Lower lobe of right lung (tissue), 2 donors: ENCODE results near the gene GPT2. TPM values are rescaled to one million over a fixed set of nuclear protein-coding genes. Genes with fewer than 3 reads are reported as not detected.

ENCODE experiments used
- ATAC-seq, 2 donors: fragments of 200-7000 bp; cut with Tn5 transposase; one replicate each; pipeline ENCODE4 v1.9.1; 2020 to 2022; ENCODE audit warnings: mild to moderate bottlenecking in 2 of 2, moderate library complexity in 2 of 2
- DNase-seq: peaks from one replicate; pipeline ENCODE4 v3.0.0-alpha.2; 2020
- H3K27ac ChIP-seq: fragments of 200-600 bp; one replicate; pipeline ENCODE4 v1.8.0; 2022
- H3K27me3 ChIP-seq: fragments of 200-600 bp; one replicate; pipeline ENCODE4 v1.8.0; 2022; ENCODE audit warnings: low read depth
- H3K36me3 ChIP-seq: fragments of 200-600 bp; one replicate; pipeline ENCODE4 v1.8.0; 2022; ENCODE audit warnings: mild to moderate bottlenecking
- H3K4me1 ChIP-seq: fragments of 200-600 bp; one replicate; pipeline ENCODE4 v1.8.0; 2022
- H3K4me3 ChIP-seq: fragments of 200-600 bp; one replicate; pipeline ENCODE4 v1.8.0; 2022; ENCODE audit warnings: mild to moderate bottlenecking
- H3K9me3 ChIP-seq: fragments of 200-600 bp; one replicate; pipeline ENCODE4 v1.8.0; 2022
- intact Hi-C: fragments of 100-400 bp; cut with DNase I; formaldehyde crosslinking; loops from one replicate; pipeline ENCODE4 v1.11.0; 2022
- total RNA-seq: library from RNA; stranded (reverse); fragmentation: NEBNext Ultra II Directional; extraction: Animal tissue kit (Norgen Biotek cat#: 25700); gene quantifications from one replicate; pipeline ENCODE4 v1.2.1, GENCODE V29; 2021
- TF ChIP-seq, protein P1 (sequence below): fragments of 200-600 bp; IDR thresholded peaks from one replicate; pipeline ENCODE4 v1.8.0; 2022; ENCODE audit warnings: antibody characterized with exemption, mild to moderate bottlenecking
- donor health status: DM: no; HTN: yes; CAD: no; lungs with severe emphysema.

GPT2 gene
- total RNA-seq, 1 donor from 2014 or later, result 4.8 TPM

- TF ChIP-seq, protein P1, sequence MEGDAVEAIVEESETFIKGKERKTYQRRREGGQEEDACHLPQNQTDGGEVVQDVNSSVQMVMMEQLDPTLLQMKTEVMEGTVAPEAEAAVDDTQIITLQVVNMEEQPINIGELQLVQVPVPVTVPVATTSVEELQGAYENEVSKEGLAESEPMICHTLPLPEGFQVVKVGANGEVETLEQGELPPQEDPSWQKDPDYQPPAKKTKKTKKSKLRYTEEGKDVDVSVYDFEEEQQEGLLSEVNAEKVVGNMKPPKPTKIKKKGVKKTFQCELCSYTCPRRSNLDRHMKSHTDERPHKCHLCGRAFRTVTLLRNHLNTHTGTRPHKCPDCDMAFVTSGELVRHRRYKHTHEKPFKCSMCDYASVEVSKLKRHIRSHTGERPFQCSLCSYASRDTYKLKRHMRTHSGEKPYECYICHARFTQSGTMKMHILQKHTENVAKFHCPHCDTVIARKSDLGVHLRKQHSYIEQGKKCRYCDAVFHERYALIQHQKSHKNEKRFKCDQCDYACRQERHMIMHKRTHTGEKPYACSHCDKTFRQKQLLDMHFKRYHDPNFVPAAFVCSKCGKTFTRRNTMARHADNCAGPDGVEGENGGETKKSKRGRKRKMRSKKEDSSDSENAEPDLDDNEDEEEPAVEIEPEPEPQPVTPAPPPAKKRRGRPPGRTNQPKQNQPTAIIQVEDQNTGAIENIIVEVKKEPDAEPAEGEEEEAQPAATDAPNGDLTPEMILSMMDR, result no peak
- no peaks in the 10 kb centered on the region for H3K36me3 ChIP-seq
- no peak for DNase-seq
- no peak for ATAC-seq
- no peaks in the 10 kb centered on the region for H3K27me3 ChIP-seq
- H3K4me1 ChIP-seq, result no peaks in the 10 kb centered on the region
- no peak overlapping the region for H3K4me3 ChIP-seq
- H3K9me3 ChIP-seq, result no peaks in the 10 kb centered on the region
- H3K27ac ChIP-seq, result no peak overlapping the region
- intact Hi-C loops, result loop anchor here (5.0 kb wide), 1 partner anchor 55 kb away; no protein-coding TSS in a partner anchor
Observed at GRCh38 chr16:46852130-46852529, 32.0 kb upstream of the GPT2 start.

DNA sequence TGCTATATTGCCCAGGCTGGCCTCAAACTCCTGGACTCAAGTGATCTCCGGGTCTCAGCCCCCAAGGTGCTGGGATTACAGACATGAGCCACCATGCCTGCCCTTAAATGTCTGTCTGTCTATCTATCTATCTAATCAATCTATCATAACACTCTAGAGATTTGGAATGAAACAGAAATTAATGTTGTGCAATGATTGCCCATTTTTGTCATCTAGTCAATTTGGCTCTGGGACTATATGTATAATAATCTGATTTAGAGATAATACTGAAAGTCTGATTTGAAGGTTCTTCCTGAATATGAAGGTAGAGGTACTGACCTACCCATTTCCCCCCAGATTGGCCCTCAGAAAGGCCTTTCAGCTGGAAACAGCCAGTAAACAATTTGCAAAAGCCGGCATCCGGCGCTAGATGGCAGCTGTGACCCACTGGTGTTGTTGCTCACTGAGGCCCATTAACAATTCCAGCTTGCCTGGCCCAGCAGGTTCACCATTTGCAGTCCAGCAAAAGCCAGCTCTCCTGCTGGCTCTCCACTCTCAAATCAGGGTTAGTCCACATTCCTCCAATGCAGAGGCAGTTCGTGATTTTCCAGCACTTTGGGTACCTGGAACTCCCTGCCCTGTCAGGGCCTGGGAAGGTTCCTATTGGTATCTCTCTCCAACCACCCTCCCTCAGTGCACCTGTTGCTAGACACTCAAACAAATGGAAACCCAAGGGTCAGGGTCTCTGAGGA lies 30.3 kb upstream of the GPT2 start:
- H3K27ac ChIP-seq, result no peak overlapping the region

DNA sequence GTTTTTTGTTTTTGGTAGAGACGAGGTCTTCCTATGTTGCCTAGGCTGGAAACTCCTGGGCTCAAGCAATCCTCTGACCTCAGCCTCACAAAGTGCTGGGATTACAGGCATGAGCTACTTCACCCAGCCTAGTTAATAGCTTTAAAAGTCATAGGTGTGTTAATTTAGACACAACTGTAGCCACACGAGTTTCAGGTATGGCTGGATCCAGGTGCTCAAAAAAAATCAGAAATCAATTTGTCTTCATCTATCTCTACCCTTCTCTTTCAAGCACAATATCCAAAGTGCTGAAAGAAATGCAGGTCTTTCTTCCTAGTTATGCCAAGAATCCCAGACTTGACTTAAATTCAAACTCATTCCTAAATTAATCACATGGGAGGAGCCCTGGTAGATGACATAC lies 29.3 kb upstream of the GPT2 start:
- DNase-seq (no peak), ATAC-seq (no peak)
- H3K27me3 ChIP-seq, result no peaks in the 10 kb centered on the region
- no peak overlapping the region for H3K27ac ChIP-seq
- no peak overlapping the region for H3K4me3 ChIP-seq
- H3K4me1 ChIP-seq, result no peaks in the 10 kb centered on the region
- no peaks in the 10 kb centered on the region for H3K9me3 ChIP-seq
- H3K36me3 ChIP-seq, result no peaks in the 10 kb centered on the region
- TF ChIP-seq, protein P1, result no peak
- intact Hi-C loops, result loop anchor here (5.0 kb wide), 1 partner anchor 52 kb away; no protein-coding TSS in a partner anchor

More for the DNA sequence above, 30.3 kb upstream of the GPT2 start:
- DNase-seq, result peak; percentile 82
- Histone ChIP-seq H3K4me1 (no peaks in the 10 kb centered on the region), H3K27me3 (no peaks in the 10 kb centered on the region), H3K36me3 (no peaks in the 10 kb centered on the region), H3K4me3 (no peak overlapping the region), H3K9me3 (no peaks in the 10 kb centered on the region)
- ATAC-seq, result peak; percentile 82 to 86
- intact Hi-C loops, result loop anchor here (5.0 kb wide), 1 partner anchor 53 kb away; no protein-coding TSS in a partner anchor
- TF ChIP-seq, protein P1, result peak; percentile 85

DNA sequence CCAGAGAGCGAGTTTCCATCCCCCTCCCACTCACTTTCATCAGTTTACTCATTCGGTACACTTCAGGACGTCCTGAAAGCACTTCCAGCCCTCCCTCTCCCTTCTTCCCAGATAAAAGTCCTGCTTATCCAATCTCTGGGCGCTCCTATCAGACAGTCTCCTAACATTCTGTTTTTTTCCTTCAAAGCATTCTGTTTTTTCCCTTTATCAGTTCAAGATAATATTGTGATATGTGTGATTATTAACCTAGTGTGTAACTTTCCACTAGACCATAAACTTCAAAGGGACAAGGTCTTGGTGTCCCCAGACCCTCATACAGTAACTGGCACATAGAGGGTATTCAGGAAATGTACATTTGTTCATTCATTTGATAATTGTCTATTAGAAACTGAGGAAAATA lies 28.8 kb upstream of the GPT2 start:
- intact Hi-C loops, result no loop called here
- H3K36me3 ChIP-seq, result no peaks in the 10 kb centered on the region
- no peaks in the 10 kb centered on the region for H3K9me3 ChIP-seq
- H3K27ac ChIP-seq, result no peak overlapping the region
- no peak for ATAC-seq
- H3K27me3 ChIP-seq, result no peaks in the 10 kb centered on the region
- TF ChIP-seq, protein P1, result no peak
- no peak overlapping the region for H3K4me3 ChIP-seq
- DNase-seq, result no peak
- H3K4me1 ChIP-seq, result no peaks in the 10 kb centered on the region

DNA sequence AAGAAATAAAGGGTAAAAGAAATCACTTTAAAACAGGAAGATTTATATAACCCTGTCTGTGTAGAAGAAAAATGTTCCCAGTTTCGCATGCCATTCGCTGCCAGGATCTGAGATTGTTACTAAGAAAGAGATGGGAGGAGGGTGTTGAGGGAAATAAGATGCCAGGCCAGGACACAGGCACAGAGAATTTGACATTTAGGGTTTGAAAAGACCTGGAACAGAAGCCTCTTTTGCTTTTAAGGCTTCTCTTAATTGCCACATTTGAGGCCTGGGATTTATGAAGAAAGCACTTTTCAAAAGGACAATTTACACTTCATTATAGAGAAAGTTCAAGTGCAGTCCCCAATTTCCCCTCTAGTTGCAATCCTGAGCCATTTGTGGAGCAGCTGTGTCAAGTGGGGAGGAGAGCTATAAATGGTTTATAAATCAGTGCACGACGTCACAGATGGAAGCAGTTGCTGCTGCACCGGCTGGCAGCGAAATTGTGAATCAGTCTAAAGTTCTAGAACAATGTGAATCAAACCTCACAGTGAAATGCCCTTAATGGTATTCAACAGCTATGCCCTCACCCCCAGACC lies 26.7 kb upstream of the GPT2 start:
- intact Hi-C loops, result no loop called here
- H3K27ac ChIP-seq, result no peak overlapping the region
- DNase-seq, result no peak

More for the DNA sequence above, 26.7 kb upstream of the GPT2 start:
- no peak for ATAC-seq
- no peaks in the 10 kb centered on the region for H3K9me3 ChIP-seq
- no peaks in the 10 kb centered on the region for H3K4me1 ChIP-seq
- TF ChIP-seq, protein P1, result peak; percentile 27
- no peaks in the 10 kb centered on the region for H3K36me3 ChIP-seq
- no peak overlapping the region for H3K4me3 ChIP-seq
- H3K27me3 ChIP-seq, result no peaks in the 10 kb centered on the region
